Tibial artery (tissue), 4 donors: ENCODE data around the gene PARVG.

Source experiments
- DNase-seq, 2 donors: peaks; one replicate each; pipeline ENCODE4 v3.0.0-alpha.2; 2019
- H3K27ac ChIP-seq, 2 donors: fragments of 200-600 bp; sonication (generic) in 1 of 2; 1 replicate in 1 of 2; 2 replicates in 1 of 2; pipeline ENCODE4 v1.5.1; 2018 to 2019; ENCODE audit warnings: mild to moderate bottlenecking in 1 of 2
- H3K27me3 ChIP-seq, 2 donors: fragments of 200-600 bp; sonication (generic) in 1 of 2; one replicate each; pipeline versions ENCODE4 v1.5.1 to v1.6.0; 2016 to 2019
- H3K36me3 ChIP-seq, 3 donors: fragments of 200-600 bp; sonication (generic) in 2 of 3; one replicate each; pipeline ENCODE4 v1.5.1; 2016 to 2019; ENCODE audit warnings: mild to moderate bottlenecking in 2 of 3
- H3K4me1 ChIP-seq, 4 donors: fragments of 200-600 bp; sonication (generic) in 2 of 4; 1 replicate in 3 of 4; 2 replicates in 1 of 4; pipeline ENCODE4 v1.5.1; 2016 to 2019
- H3K4me3 ChIP-seq, 2 donors: fragments of 200-600 bp; sonication (generic) in 1 of 2; 1 replicate in 1 of 2; 2 replicates in 1 of 2; pipeline ENCODE4 v1.5.1; 2018 to 2019; ENCODE audit warnings: mild to moderate bottlenecking in 2 of 2
- H3K9me3 ChIP-seq, 3 donors: fragments of 200-600 bp; sonication (generic) in 1 of 3; one replicate each; pipeline ENCODE4 v1.5.1; 2016 to 2019
- intact Hi-C: fragments of 100-400 bp; cut with DNase I; formaldehyde crosslinking; loops from one replicate; pipeline ENCODE4 v1.15.0; 2023; ENCODE audit warnings: low total_unique reads
- TF ChIP-seq, protein P1 (sequence below), 2 experiments: fragments of 200-600 bp in 1 of 2; fragments of 450-650 bp in 1 of 2; IDR thresholded peaks; one replicate each; pipeline ENCODE4 v1.5.1; 2017 to 2019; ENCODE audit warnings: antibody characterized with exemption in 2 of 2, mild to moderate bottlenecking in 1 of 2, moderate library complexity in 1 of 2

PARVG gene

DNA sequence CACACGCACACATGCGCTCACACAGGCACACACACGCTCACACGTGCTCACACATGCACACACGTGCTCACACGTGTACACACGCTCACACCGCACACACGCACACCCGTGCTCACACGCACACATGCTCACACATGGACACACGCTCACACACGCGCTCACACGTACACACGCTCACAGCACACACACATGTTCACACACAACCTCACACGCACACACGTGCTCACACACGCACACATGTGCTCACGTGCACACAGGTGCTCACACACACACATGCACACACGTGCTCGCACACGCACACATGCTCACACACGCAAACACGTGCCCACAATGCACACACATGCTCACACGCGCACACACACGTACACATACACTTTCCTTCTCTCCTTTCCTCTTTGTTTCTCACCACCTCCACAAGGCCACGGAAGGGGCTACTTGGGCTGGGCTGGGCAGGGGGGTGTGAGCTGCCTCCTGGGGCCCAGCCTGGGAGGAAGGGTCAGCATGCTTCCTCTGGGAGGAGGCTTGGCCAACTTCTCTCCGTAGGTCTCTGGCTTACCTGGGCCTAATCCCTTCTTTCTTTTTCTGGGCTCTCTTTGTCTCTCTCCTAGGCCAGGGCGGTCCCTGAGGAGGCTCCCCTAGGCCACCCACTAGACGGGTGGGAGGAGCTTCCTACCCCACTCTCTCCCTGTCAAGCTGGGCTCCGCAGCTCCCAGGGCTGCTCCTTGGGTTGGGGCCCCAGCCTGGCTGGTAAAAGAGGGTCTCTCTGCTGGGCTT is 34.5 kb upstream of the PARVG start:
- peaks cover 0 to 12% (median 2%) of the 10 kb centered on the region in 4 donors for H3K4me1 ChIP-seq
- H3K36me3 ChIP-seq: no peaks in the 10 kb centered on the region
- TF ChIP-seq, protein P1, sequence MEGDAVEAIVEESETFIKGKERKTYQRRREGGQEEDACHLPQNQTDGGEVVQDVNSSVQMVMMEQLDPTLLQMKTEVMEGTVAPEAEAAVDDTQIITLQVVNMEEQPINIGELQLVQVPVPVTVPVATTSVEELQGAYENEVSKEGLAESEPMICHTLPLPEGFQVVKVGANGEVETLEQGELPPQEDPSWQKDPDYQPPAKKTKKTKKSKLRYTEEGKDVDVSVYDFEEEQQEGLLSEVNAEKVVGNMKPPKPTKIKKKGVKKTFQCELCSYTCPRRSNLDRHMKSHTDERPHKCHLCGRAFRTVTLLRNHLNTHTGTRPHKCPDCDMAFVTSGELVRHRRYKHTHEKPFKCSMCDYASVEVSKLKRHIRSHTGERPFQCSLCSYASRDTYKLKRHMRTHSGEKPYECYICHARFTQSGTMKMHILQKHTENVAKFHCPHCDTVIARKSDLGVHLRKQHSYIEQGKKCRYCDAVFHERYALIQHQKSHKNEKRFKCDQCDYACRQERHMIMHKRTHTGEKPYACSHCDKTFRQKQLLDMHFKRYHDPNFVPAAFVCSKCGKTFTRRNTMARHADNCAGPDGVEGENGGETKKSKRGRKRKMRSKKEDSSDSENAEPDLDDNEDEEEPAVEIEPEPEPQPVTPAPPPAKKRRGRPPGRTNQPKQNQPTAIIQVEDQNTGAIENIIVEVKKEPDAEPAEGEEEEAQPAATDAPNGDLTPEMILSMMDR (IDR thresholded peaks at IDR 0.05): no peak
- peaks cover 0 to 18% of the 10 kb centered on the region in 2 donors for H3K27me3 ChIP-seq
- no peaks in the 10 kb centered on the region for H3K9me3 ChIP-seq
- DNase-seq: no peak
- intact Hi-C loops: loop anchor here (5.0 kb wide), 1 partner anchor 216 kb away; no protein-coding TSS in a partner anchor
- no peak overlapping the region for H3K4me3 ChIP-seq
- H3K27ac ChIP-seq: no peak overlapping the region

- DNase-seq: no peak
- no peaks in the 10 kb centered on the region for H3K36me3 ChIP-seq
- peaks cover 0 to 18% of the 10 kb centered on the region in 2 donors for H3K27me3 ChIP-seq
- H3K4me3 ChIP-seq: no peak overlapping the region
- intact Hi-C loops: loop anchor here (5.0 kb wide), 1 partner anchor 215 kb away; no protein-coding TSS in a partner anchor
- no peaks in the 10 kb centered on the region for H3K9me3 ChIP-seq
- peaks cover 0 to 12% (median 2%) of the 10 kb centered on the region in 4 donors for H3K4me1 ChIP-seq
- H3K27ac ChIP-seq: no peak overlapping the region
- TF ChIP-seq, protein P1 (IDR thresholded peaks at IDR 0.05): no peak
Measured at GRCh38 chr22:44147008-44147645, 33.6 kb upstream of the PARVG start.

GRCh38 chr22:44147821-44148574 is 32.7 kb upstream of the PARVG start:
- intact Hi-C loops: loop anchor here (5.0 kb wide), 1 partner anchor 214 kb away; no protein-coding TSS in a partner anchor
- no peaks in the 10 kb centered on the region for H3K36me3 ChIP-seq
- H3K4me3 ChIP-seq: no peak overlapping the region
- peaks cover 0 to 12% (median 2%) of the 10 kb centered on the region in 4 donors for H3K4me1 ChIP-seq
- H3K27ac ChIP-seq: no peak overlapping the region
- no peaks in the 10 kb centered on the region for H3K9me3 ChIP-seq
- H3K27me3 ChIP-seq: peaks cover 0 to 18% of the 10 kb centered on the region in 2 donors
- DNase-seq: no peak
- TF ChIP-seq, protein P1 (IDR thresholded peaks at IDR 0.05): no peak

- H3K27me3 ChIP-seq: peaks cover 0 to 9% of the 10 kb centered on the region in 2 donors
- H3K9me3 ChIP-seq: no peaks in the 10 kb centered on the region
- intact Hi-C loops: no loop called here
- no peak overlapping the region for H3K4me3 ChIP-seq
- TF ChIP-seq, protein P1 (IDR thresholded peaks at IDR 0.05): no peak
- no peak for DNase-seq
- H3K36me3 ChIP-seq: no peaks in the 10 kb centered on the region
- H3K27ac ChIP-seq: no peak overlapping the region
- peaks cover 0 to 8% (median 0%) of the 10 kb centered on the region in 4 donors for H3K4me1 ChIP-seq
Measured at GRCh38 chr22:44151676-44152075, 29.0 kb upstream of the PARVG start.

DNA sequence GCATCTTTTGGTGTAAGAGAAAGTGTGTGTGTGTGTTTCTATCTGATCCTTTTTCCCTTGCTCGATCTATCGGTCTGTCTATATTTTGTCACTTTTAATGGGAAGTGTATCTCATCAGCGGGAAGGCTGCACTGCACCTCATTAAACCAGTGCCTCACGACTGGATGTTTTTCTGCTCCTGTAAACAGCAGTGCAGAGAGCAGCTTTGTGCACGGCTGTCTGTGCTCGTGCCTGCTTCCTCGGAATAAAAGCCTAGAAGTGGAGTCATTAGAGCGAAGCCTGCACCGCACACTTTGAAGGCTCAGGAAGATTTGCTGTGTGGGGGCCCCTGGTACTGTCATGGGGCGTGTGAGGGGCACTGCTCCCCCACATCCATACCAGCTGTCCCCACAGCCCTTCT is 27.0 kb upstream of the PARVG start:
- Histone ChIP-seq H3K27me3 (peaks cover 0 to 3% of the 10 kb centered on the region in 2 donors), H3K36me3 (no peaks in the 10 kb centered on the region), H3K9me3 (no peaks in the 10 kb centered on the region), H3K4me1 (no peaks in the 10 kb centered on the region), H3K4me3 (no peak overlapping the region), H3K27ac (no peak overlapping the region)
- TF ChIP-seq, protein P1 (IDR thresholded peaks at IDR 0.05): no peak
- DNase-seq: no peak
- intact Hi-C loops: no loop called here
